ENCODE measurements around the gene SARM1. TPM values are rescaled to one million over a fixed set of nuclear protein-coding genes. Genes with fewer than 3 reads are reported as not detected.

The SARM1 gene
- total and polyA plus RNA-seq, 2 of the 13 experiments (the other 11 are each of a cell fraction or from before 2014, with no cell fraction given): 0.73 to 0.86 TPM

DNA sequence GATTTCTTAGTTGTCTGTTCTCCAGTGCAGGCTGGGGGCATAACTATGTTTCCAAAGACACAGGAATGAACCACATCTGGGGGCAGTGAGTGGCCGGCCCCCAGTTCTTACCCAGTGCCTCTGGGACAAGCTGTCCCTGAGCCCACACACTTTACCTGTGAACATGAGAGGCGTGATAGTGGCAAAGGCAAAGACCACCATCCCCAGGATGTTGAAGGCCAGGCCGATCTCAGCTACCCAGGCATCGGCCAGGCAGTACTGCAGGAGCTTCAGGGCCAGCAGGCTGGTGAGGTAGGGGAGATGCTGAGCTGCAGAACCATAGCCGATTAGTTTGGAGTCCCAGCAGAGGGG is 32.9 kb downstream of the SARM1 start:
- intact Hi-C loops (cut with micrococcal nuclease; ENCODE audit: unreplicated experiment) (no loop called here), in situ Hi-C loops (cut with HindIII; ENCODE audit: extremely low pct_ligation_motif_present, low pct_unique_long_range_greater_than_20kb) (no loop called here)
- Histone ChIP-seq H4K20me1 (ENCODE audit: insufficient read depth, low read length) (no peaks in the 10 kb centered on the region), H3K9me3 (ENCODE audit: low read length) (no peaks in the 10 kb centered on the region), H3K4me1 (ENCODE audit: insufficient read depth, low read length) (peaks cover 31% of the 10 kb centered on the region), H3K4me3 (replicated peaks in 1 of 3; ENCODE audit: insufficient read depth in 1 of 3, low read depth in 2 of 3, low read length in 3 of 3) (peak overlapping the region; percentile 68 to 84 (median 76); a peak in 5 of 6 replicates), H3K9ac (ENCODE audit: insufficient read depth, low read depth, low read length) (peak overlapping the region; percentile 79), H3K27me3 (ENCODE audit: control insufficient read depth in 1 of 2, insufficient read depth in 2 of 2, low read length in 2 of 2) (no peaks in the 10 kb centered on the region; a peak in 1 of 5 replicates), H3K27ac (ENCODE audit: extremely low read length, insufficient read depth, low read length) (peak overlapping the region; percentile 67), H3K36me3 (replicated peaks in 1 of 2; ENCODE audit: control insufficient read depth in 1 of 2, insufficient read depth in 2 of 2, low read length in 2 of 2) (peaks cover 9 to 33% of the 10 kb centered on the region in 2 experiments), H2AFZ (ENCODE audit: low read length) (no peak overlapping the region), H3K79me2 (ENCODE audit: insufficient read depth, low read length) (peaks cover 13% of the 10 kb centered on the region), H3K4me2 (ENCODE audit: low read depth, low read length) (peak overlapping the region; percentile 97)
- no TSS peak for BruUV-seq (replicated peaks)
- FAIRE-seq (no peak), ATAC-seq (peak; percentile 32), DNase-seq (ENCODE audit: low spot score) (no peak)
- ChIA-PET POLR2A (interaction anchor here (0.8 to 3.4 kb wide), 13 partner anchors 9 to 146 kb away, joined by 3 to 122 read pairs (median 18); partner anchors contain the start of genes IFT20, POLDIP2, SARM1 and SEBOX), CTCF (ENCODE audit: low intra/inter-chr PET ratio, low total read pairs) (no interaction called here)
- TF ChIP-seq ZNF550 (CRISPR knock-in tag; IDR thresholded peaks at IDR 0.05; ENCODE audit: borderline replicate concordance) (0 out of 2 replicates have a peak, but pooled peaks have one; percentile 12), STAT5B (CRISPR knock-in tag; IDR thresholded peaks at IDR 0.05) (no peak), ZNF761 (CRISPR knock-in tag; conservative IDR thresholded peaks at IDR 0.05) (no peak), ZMYM4 (CRISPR knock-in tag; IDR thresholded peaks at IDR 0.05) (0 out of 2 replicates have a peak, but pooled peaks have one; percentile 9), HNF4G (IDR thresholded peaks at IDR 0.05; ENCODE audit: borderline replicate concordance, low read depth, low read length) (no peak), HNF4G (CRISPR knock-in tag; IDR thresholded peaks at IDR 0.05; ENCODE audit: borderline replicate concordance, low read depth) (no peak), CBX5 (CRISPR knock-in tag; IDR thresholded peaks at IDR 0.05; ENCODE audit: borderline replicate concordance) (0 out of 2 replicates have a peak, but pooled peaks have one; percentile 11), MBNL3 (CRISPR knock-in tag; conservative IDR thresholded peaks at IDR 0.05) (no peak), ATF7 (IDR thresholded peaks at IDR 0.05) (no peak), ATF7 (CRISPR knock-in tag; IDR thresholded peaks at IDR 0.05) (no peak), NCOA1 (CRISPR knock-in tag; IDR thresholded peaks at IDR 0.05) (peak; percentile 70; the same call in 1 of the 2 replicates), TCF7L2 (IDR thresholded peaks at IDR 0.05; ENCODE audit: low read depth, low read length) (no peak)
- WGBS (ENCODE audit: low lambda C conversion rate): 56% methylated on average over 5 of the region's 5 CpGs
